GM18909 (cell line): Measurements from ENCODE around the gene TPM2.
A peak's percentile ranks its signal among the peaks of the same experiment; 100 is the strongest.

Source experiments
- ATAC-seq: cut with Tn5 transposase; IDR thresholded peaks from one replicate; pipeline ENCODE4 v1.9.1; 2021; ENCODE audit warnings: mild to moderate bottlenecking; ENCODE audit not compliant: unreplicated experiment, poor library complexity

TPM2 gene

GRCh38 chr9:35680331-35681105 is 9.2 kb downstream of the TPM2 start:
- peak; percentile 62 for ATAC-seq

GRCh38 chr9:35679766-35680330 is 9.9 kb downstream of the TPM2 start:
- no peak for ATAC-seq

DNA sequence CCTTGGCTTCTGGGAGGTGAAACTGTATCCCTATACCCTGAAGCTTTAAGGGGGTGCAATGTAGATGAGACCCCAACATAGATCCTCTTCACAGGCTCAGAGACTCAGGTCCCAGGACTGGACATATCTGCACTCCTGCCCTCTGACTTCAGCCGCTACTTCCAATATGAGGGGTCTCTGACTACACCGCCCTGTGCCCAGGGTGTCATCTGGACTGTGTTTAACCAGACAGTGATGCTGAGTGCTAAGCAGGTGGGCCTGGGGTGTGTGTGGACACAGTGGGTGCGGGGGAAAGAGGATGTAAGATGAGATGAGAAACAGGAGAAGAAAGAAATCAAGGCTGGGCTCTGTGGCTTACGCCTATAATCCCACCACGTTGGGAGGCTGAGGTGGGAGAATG is 10.6 kb downstream of the TPM2 start:
- ATAC-seq: no peak

DNA sequence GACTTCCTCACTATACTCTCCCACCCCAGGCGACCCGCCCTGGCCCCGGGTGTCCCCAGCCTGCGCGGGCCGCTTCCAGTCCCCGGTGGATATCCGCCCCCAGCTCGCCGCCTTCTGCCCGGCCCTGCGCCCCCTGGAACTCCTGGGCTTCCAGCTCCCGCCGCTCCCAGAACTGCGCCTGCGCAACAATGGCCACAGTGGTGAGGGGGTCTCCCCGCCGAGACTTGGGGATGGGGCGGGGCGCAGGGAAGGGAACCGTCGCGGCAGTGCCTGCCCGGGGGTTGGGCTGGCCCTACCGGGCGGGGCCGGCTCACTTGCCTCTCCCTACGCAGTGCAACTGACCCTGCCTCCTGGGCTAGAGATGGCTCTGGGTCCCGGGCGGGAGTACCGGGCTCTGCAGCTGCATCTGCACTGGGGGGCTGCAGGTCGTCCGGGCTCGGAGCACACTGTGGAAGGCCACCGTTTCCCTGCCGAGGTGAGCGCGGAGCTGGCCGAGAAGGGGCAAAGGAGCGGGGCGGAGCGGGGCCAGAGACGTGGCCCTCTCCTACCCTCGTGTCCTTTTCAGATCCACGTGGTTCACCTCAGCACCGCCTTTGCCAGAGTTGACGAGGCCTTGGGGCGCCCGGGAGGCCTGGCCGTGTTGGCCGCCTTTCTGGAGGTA is 13.9 kb downstream of the TPM2 start:
- ATAC-seq: no peak

DNA sequence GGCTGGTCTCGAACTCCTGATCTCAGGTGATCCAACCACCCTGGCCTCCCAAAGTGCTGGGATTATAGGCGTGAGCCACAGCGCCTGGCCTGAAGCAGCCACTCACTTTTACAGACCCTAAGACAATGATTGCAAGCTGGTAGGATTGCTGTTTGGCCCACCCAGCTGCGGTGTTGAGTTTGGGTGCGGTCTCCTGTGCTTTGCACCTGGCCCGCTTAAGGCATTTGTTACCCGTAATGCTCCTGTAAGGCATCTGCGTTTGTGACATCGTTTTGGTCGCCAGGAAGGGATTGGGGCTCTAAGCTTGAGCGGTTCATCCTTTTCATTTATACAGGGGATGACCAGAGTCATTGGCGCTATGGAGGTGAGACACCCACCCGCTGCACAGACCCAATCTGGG is 14.5 kb downstream of the TPM2 start:
- ATAC-seq: no peak

DNA sequence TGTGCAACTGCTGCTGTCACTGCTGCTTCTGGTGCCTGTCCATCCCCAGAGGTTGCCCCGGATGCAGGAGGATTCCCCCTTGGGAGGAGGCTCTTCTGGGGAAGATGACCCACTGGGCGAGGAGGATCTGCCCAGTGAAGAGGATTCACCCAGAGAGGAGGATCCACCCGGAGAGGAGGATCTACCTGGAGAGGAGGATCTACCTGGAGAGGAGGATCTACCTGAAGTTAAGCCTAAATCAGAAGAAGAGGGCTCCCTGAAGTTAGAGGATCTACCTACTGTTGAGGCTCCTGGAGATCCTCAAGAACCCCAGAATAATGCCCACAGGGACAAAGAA is 15.7 kb downstream of the TPM2 start:
- no peak for ATAC-seq

- no peak for ATAC-seq
These were observed 16.3 kb downstream of the TPM2 start, which contains the start of gene CA9 for GRCh38 chr9:35673132-35674024. TSS of gene CA9 (plus strand) at chr9:35673928. CDS start at chr9:35673960, 32 bp downstream.

DNA sequence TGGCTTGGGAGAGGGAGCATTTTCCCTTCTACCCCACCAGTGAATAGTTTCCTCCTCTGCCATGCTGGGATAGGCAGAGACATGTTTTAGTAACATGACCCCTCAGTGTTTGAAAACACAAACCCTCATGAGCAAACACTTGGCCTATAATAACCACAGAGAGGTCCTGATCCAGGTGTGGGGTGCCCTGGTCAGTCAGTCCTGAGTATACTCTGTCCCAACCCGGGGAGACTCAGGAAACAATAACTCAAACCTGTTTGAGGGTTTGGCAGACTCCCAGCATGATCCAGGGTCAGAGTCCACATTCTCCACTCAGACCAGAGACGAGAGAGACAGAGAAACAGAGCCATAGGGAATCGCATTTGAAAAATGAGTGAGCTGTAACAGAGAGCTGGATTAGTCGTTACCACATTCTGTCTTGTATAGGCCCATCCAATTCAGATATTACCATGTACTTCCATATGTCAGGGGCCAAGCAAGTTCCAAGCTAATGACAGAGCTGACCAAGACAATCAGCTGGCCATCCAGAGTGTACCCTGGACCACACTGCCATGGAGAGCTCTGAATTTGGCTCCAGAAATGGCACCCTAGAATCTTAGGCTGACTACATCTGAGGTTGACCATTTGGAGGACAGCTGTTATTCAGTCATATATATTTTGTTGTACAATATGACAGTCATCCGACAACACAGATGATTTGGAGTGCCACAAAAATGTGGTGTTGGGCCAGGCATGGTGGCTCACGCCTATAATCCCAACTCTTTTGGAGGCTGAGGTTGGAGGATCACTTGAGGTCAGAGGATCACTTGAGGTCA is 20.2 kb downstream of the TPM2 start:
- no peak for ATAC-seq

DNA sequence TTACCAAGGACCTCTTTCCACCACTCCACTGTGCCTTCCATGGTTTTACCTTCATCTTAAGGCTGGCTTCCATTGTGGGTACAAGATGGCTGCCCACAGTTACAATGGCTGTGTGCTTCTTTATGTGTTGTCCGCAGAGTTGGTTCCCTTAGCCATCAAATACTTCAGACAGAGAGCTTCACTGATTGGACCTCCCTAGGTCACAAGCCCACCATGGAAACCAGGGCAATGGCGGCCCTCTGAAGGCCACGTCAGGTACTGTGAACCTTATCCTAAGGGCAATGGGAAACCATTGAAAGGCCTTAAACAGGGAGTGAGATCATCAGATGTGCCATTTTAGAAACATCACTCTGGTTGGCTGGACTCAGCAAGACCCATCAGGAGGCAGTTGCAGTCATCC is 21.8 kb downstream of the TPM2 start:
- no peak for ATAC-seq

DNA sequence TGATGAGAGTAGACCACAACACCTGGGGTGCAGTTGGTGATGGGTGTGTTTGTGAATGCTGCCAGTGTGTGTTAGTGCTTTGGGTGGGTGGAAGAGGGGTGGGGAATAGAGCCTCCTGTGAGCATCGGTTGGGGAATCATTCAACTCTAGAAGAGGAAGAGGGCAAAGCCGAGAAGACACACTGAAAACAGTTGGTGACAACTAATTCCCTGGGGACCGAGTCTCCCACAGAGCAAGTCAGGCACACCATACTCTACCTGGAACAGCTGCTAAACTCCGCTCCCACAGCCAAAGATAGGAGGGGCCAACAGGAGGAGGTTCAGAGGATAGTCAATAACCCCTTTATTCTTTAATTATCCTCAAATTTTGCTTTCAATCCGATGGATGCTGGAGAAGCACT is 23.2 kb downstream of the TPM2 start:
- ATAC-seq: no peak

DNA sequence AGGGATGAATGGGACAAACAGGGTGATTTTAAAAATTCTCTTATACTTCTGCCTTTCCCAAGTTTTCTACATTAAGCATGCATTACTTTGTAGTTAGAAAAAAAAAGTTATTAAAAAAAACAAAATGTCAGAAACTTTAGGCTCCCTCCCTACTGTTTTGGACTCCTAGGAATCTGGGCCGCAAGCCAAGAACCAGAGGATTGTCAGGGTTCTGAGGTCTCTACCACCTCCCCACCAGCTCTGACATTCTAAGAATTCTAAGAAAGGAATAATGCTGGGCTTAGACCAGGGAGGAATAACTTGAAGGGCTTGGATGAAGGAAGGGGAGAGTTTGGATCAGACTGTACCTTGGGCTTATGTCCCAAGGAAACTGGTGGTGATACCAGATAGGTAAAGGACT is 23.7 kb downstream of the TPM2 start:
- no peak for ATAC-seq

- ATAC-seq: no peak
These were observed 24.3 kb downstream of the TPM2 start for GRCh38 chr9:35665471-35665818.

- ATAC-seq: peak; percentile 71
These were observed 24.9 kb downstream of the TPM2 start, which contains the start of gene ARHGEF39 for GRCh38 chr9:35664531-35665470. TSS of gene ARHGEF39 (minus strand) at chr9:35665195. CDS start at chr9:35665169, 26 bp downstream.

DNA sequence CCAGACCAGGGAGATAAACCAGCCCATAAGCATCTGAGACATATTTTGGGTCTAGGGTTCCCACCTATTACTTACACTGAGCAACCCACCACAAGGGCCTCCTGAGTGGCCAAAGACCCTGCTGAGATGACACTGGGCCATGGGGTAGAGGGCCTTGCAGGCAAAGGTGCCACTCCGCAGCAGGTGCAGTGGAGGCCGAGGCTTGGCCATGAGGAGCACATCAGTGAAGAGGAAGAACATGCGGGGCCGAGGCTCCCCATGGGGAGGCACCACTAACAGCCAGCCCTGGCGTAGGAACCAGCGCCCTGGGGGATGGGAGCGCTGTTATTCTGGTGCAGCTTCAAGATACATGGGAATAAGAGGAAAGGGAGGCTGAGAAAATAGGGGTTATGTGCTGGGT is 27.3 kb downstream of the TPM2 start:
- ATAC-seq: no peak

DNA sequence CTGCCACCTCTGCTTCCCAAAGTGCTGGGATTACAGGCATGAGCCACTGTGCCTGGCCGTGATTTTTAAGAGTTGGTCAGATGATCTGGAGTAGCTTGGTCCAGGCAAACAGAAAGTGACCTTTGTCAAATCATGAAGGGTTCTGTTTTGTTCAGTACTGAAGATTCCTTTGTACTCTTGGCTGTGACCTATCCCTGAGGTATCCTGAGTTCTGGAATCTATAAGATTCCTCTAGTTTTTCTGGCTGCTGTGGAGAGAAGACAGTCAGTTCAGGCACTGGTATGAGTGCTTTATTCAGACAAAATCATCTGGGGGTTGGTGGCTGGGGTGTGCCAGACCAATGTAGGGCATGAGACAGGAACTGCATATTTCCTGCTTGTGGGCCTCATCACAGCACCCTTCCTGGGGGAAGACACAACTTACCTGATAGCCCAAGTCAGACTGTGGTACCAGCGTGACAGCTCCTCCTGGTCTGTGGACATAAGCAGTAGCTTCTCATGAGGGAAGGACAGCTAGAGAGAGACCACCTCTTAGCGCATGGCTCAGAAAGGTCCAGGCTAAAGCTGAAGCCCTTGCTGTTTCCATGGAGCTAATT is 27.9 kb downstream of the TPM2 start:
- ATAC-seq: no peak

GRCh38 chr9:35660966-35661415 is 28.7 kb downstream of the TPM2 start:
- ATAC-seq: no peak

GRCh38 chr9:35659340-35659739 is 30.4 kb downstream of the TPM2 start:
- no peak for ATAC-seq

GRCh38 chr9:35658968-35659220 is 30.8 kb downstream of the TPM2 start:
- ATAC-seq: no peak
